ENCODE results near the gene RUNX2.

DNA sequence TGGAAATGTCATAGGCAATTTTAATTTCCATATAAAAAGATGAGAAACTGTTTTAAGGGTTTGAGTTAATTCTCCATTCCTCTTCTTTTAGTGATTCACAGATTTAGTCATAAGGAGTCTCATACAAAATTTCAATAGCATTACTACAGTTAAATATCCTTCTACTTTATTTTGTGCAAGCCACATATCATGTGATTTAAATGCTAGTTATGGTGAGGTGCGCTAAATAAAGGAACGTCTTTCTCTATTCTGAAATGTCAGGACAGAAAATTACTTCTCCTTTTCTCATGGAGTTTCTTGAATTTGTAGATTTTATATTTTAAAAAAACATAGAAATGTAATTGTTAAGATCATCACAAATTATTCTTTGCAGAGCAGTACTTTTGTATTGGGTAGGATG lies 99.6 kb downstream of the RUNX2 start:
- TF ChIP-seq, protein P1, sequence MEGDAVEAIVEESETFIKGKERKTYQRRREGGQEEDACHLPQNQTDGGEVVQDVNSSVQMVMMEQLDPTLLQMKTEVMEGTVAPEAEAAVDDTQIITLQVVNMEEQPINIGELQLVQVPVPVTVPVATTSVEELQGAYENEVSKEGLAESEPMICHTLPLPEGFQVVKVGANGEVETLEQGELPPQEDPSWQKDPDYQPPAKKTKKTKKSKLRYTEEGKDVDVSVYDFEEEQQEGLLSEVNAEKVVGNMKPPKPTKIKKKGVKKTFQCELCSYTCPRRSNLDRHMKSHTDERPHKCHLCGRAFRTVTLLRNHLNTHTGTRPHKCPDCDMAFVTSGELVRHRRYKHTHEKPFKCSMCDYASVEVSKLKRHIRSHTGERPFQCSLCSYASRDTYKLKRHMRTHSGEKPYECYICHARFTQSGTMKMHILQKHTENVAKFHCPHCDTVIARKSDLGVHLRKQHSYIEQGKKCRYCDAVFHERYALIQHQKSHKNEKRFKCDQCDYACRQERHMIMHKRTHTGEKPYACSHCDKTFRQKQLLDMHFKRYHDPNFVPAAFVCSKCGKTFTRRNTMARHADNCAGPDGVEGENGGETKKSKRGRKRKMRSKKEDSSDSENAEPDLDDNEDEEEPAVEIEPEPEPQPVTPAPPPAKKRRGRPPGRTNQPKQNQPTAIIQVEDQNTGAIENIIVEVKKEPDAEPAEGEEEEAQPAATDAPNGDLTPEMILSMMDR (conservative IDR thresholded peaks at IDR 0.05; ENCODE audit: low read depth in 2 of 2), result no peak
- TF ChIP-seq ZNF331 (CRISPR knock-in tag; IDR thresholded peaks at IDR 0.05; ENCODE audit: low read depth), result no peak
- TF ChIP-seq, protein P2, sequence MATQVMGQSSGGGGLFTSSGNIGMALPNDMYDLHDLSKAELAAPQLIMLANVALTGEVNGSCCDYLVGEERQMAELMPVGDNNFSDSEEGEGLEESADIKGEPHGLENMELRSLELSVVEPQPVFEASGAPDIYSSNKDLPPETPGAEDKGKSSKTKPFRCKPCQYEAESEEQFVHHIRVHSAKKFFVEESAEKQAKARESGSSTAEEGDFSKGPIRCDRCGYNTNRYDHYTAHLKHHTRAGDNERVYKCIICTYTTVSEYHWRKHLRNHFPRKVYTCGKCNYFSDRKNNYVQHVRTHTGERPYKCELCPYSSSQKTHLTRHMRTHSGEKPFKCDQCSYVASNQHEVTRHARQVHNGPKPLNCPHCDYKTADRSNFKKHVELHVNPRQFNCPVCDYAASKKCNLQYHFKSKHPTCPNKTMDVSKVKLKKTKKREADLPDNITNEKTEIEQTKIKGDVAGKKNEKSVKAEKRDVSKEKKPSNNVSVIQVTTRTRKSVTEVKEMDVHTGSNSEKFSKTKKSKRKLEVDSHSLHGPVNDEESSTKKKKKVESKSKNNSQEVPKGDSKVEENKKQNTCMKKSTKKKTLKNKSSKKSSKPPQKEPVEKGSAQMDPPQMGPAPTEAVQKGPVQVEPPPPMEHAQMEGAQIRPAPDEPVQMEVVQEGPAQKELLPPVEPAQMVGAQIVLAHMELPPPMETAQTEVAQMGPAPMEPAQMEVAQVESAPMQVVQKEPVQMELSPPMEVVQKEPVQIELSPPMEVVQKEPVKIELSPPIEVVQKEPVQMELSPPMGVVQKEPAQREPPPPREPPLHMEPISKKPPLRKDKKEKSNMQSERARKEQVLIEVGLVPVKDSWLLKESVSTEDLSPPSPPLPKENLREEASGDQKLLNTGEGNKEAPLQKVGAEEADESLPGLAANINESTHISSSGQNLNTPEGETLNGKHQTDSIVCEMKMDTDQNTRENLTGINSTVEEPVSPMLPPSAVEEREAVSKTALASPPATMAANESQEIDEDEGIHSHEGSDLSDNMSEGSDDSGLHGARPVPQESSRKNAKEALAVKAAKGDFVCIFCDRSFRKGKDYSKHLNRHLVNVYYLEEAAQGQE (IDR thresholded peaks at IDR 0.05; ENCODE audit: unreplicated experiment), result no peak
- no peak for TF ChIP-seq CREB1 (CRISPR knock-in tag; IDR thresholded peaks at IDR 0.05; ENCODE audit: low read depth)
- TF ChIP-seq EZH2 (IDR thresholded peaks at IDR 0.05; ENCODE audit: low read depth, unreplicated experiment), result no peak
- TF ChIP-seq EZH2phosphoT487 (IDR thresholded peaks at IDR 0.05; ENCODE audit: unreplicated experiment), result no peak
- TF ChIP-seq, protein P3, sequence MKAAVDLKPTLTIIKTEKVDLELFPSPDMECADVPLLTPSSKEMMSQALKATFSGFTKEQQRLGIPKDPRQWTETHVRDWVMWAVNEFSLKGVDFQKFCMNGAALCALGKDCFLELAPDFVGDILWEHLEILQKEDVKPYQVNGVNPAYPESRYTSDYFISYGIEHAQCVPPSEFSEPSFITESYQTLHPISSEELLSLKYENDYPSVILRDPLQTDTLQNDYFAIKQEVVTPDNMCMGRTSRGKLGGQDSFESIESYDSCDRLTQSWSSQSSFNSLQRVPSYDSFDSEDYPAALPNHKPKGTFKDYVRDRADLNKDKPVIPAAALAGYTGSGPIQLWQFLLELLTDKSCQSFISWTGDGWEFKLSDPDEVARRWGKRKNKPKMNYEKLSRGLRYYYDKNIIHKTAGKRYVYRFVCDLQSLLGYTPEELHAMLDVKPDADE (IDR thresholded peaks at IDR 0.05), result no peak
